ENCODE data around the gene PARP3.
"Not testable (repeated sequence)": the region's sequence is repeated elsewhere in the genome, so short reads cannot be mapped to it uniquely, and the experiment has no call there.

The PARP3 gene

GRCh38 chr3:51904034-51904823, 37.9 kb upstream of the PARP3 start:
- no peak for DNase-seq (ENCODE audit: extremely low read depth, low read depth)
- no peak for TF ChIP-seq CTCF (IDR thresholded peaks at IDR 0.05; ENCODE audit: low read depth, low read length, missing control alignments)
- H3K4me3 ChIP-seq (replicated peaks; ENCODE audit: low read depth, low read length): no peak overlapping the region

- H3K4me3 ChIP-seq (replicated peaks; ENCODE audit: low read depth, low read length): no peak overlapping the region
- no peak for DNase-seq (ENCODE audit: extremely low read depth, low read depth)
- TF ChIP-seq CTCF (IDR thresholded peaks at IDR 0.05; ENCODE audit: low read depth, low read length, missing control alignments): no peak
Observed at GRCh38 chr3:51908026-51908425, 34.1 kb upstream of the PARP3 start.

GRCh38 chr3:51916418-51916817, 25.7 kb upstream of the PARP3 start:
- no peak for DNase-seq (ENCODE audit: extremely low read depth, low read depth)
- TF ChIP-seq CTCF (IDR thresholded peaks at IDR 0.05; ENCODE audit: low read depth, low read length, missing control alignments): no peak
- no peak overlapping the region for H3K4me3 ChIP-seq (replicated peaks; ENCODE audit: low read depth, low read length)

- no peak for DNase-seq (ENCODE audit: extremely low read depth, low read depth)
- no peak overlapping the region for H3K4me3 ChIP-seq (replicated peaks; ENCODE audit: low read depth, low read length)
- no peak for TF ChIP-seq CTCF (IDR thresholded peaks at IDR 0.05; ENCODE audit: low read depth, low read length, missing control alignments)
Observed at GRCh38 chr3:51921081-51921578, 21.0 kb upstream of the PARP3 start.

GRCh38 chr3:51927061-51927977, 14.8 kb upstream of the PARP3 start:
- no peak overlapping the region for H3K4me3 ChIP-seq (replicated peaks; ENCODE audit: low read depth, low read length)
- no peak for DNase-seq (ENCODE audit: extremely low read depth, low read depth)
- TF ChIP-seq CTCF (IDR thresholded peaks at IDR 0.05; ENCODE audit: low read depth, low read length, missing control alignments): no peak

- no peak overlapping the region for H3K4me3 ChIP-seq (replicated peaks; ENCODE audit: low read depth, low read length)
- TF ChIP-seq CTCF (IDR thresholded peaks at IDR 0.05; ENCODE audit: low read depth, low read length, missing control alignments): no peak
- no peak for DNase-seq (ENCODE audit: extremely low read depth, low read depth)
Observed at GRCh38 chr3:51928438-51928837, 13.7 kb upstream of the PARP3 start.

GRCh38 chr3:51928981-51929380, 13.2 kb upstream of the PARP3 start:
- H3K4me3 ChIP-seq (replicated peaks; ENCODE audit: low read depth, low read length); DNase-seq (ENCODE audit: extremely low read depth, low read depth): not testable (repeated sequence)

All from HFF-Myc (cell line).